Measurements from ENCODE around the gene LRMDA. TPM values are rescaled to one million over a fixed set of nuclear protein-coding genes. Genes with fewer than 3 reads are reported as not detected.

The LRMDA gene
- total and polyA plus RNA-seq, 2 of the 4 experiments (the other 2 are of a cell fraction) = 0.07 TPM; not detected in 1

DNA sequence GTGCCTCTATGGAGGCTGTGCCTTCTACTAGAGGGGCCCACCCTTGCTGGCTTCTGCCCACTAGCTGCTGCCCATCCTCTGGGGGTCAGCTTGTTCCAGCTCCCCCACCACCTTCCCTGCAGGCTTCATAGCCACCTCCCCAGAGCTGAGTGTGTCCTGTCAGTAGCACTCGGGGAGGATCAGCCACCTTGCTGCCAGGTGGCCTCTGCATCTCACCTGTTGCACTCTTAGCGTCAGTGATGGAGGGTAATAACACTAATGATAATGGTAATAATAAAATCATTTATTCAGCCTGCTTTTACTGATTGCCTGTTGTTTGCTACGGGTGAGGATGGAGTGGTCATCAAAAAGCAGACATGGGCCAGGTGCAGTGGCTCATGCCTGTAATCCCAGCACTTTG is 377.6 kb downstream of the LRMDA start:
- no peak overlapping the region for H3K4me3 ChIP-seq (ENCODE audit: insufficient read depth, low read depth, low read length)
- H3K4ac ChIP-seq (ENCODE audit: low read depth, low read length) = no peak overlapping the region
- no peak overlapping the region for H3K56ac ChIP-seq (ENCODE audit: extremely low read depth, insufficient read depth, low read length)
- no peak overlapping the region for H4K5ac ChIP-seq (ENCODE audit: low read depth, low read length)
- no peak overlapping the region for H2AK9ac ChIP-seq (replicated peaks; ENCODE audit: low read depth, low read length, poor library complexity)
- no peaks in the 10 kb centered on the region for H4K20me1 ChIP-seq (ENCODE audit: insufficient read depth, low read length)
- no peak for ATAC-seq (ENCODE audit: low read depth)
- ChIA-PET POLR2A (ENCODE audit: unreplicated experiment) (no interaction called here), CTCF (no interaction called here)
- no peaks in the 10 kb centered on the region for H3K79me1 ChIP-seq (ENCODE audit: low read depth in 1 of 2, low read length in 2 of 2)
- H3K27me3 ChIP-seq (ENCODE audit: control insufficient read depth, insufficient read depth, low read length) = no peaks in the 10 kb centered on the region
- no peak overlapping the region for H4K8ac ChIP-seq (ENCODE audit: low read depth in 2 of 2, low read length in 2 of 2)
- H3K4me2 ChIP-seq (ENCODE audit: low read depth, low read length) = no peak overlapping the region
- no peak for TF ChIP-seq RAD21 (IDR thresholded peaks at IDR 0.05; ENCODE audit: low read length)
- no peak overlapping the region for H2BK120ac ChIP-seq (ENCODE audit: low read depth, low read length)
- no peak overlapping the region for H3K27ac ChIP-seq (ENCODE audit: insufficient read depth, low read length)
- no peak overlapping the region for H2AK5ac ChIP-seq (ENCODE audit: low read depth, low read length)
- no peak overlapping the region for H3K23ac ChIP-seq (ENCODE audit: low read depth, low read length)
- H3K9ac ChIP-seq (ENCODE audit: low read depth, low read length) = no peak overlapping the region
- H3K18ac ChIP-seq (ENCODE audit: low read depth, low read length) = no peak overlapping the region
- intact Hi-C loops (cut with micrococcal nuclease) (no loop called here), dilution Hi-C loops (cut with HindIII; ENCODE audit: low sequenced_read_pairs, unreplicated experiment) (no loop called here), in situ Hi-C loops (cut with MboI; ENCODE audit: low sequenced_read_pairs) (no loop called here)
- no peak overlapping the region for H4K91ac ChIP-seq (ENCODE audit: insufficient read depth, low read depth, low read length)
- no peak for DNase-seq
- H3K9me1 ChIP-seq (ENCODE audit: insufficient read depth, low read length) = no peaks in the 10 kb centered on the region
- BruUV-seq (replicated peaks) = no TSS peak
- no peak overlapping the region for H2BK20ac ChIP-seq (ENCODE audit: low read depth, low read length)
- H3K36me3 ChIP-seq (ENCODE audit: control insufficient read depth, insufficient read depth, low read length) = no peaks in the 10 kb centered on the region
- no peak overlapping the region for H2BK15ac ChIP-seq (ENCODE audit: low read depth, low read length)
- no peaks in the 10 kb centered on the region for H3K4me1 ChIP-seq (ENCODE audit: control insufficient read depth, insufficient read depth, low read length)
- H2BK5ac ChIP-seq (ENCODE audit: low read depth, low read length, poor library complexity, severe bottlenecking) = no peak overlapping the region
- H3K9me3 ChIP-seq (ENCODE audit: control insufficient read depth, insufficient read depth, low read length) = no peaks in the 10 kb centered on the region
- no CpG with 5 or more reads among the region's 3 CpGs for WGBS, 2 experiments (ENCODE audit: extremely low coverage in 2 of 2, insufficient read length in 1 of 2)
- no peak overlapping the region for H3K14ac ChIP-seq (replicated peaks; ENCODE audit: low read depth, low read length)
- no peak overlapping the region for H2AFZ ChIP-seq (replicated peaks; ENCODE audit: low read length, poor library complexity)

Data from IMR-90 (cell line).